K562 (cell line): ENCODE data around the gene NDUFB8. TPM values are rescaled to one million over a fixed set of nuclear protein-coding genes. Genes with fewer than 3 reads are reported as not detected.

Experiments
- CREBBP ChIP-seq: IDR thresholded peaks from one replicate; pipeline ENCODE4 v1.6.1; 2012; ENCODE audit warnings: low read depth, mild to moderate bottlenecking, control low read depth, inconsistent platforms, low read length
- EP300 ChIP-seq: IDR thresholded peaks from 2 replicates; pipeline ENCODE4 v1.6.1; 2012; ENCODE audit warnings: low read length, improper control_type of control experiment
- ETV1 ChIP-seq: fragments of 450-650 bp; conservative IDR thresholded peaks from 2 replicates; pipeline ENCODE4 v1.6.1; 2016; ENCODE audit warnings: missing genetic modification characterization, control low read depth, low read depth, missing compliant biosample characterization
- HCFC1 ChIP-seq: IDR thresholded peaks from 2 replicates; pipeline ENCODE4 v1.6.1; 2012; ENCODE audit warnings: low read depth, low read length, improper control_type of control experiment
- HEY1 ChIP-seq: fragments of 250-450 bp; sonication (Bioruptor Pico); IDR thresholded peaks from 2 replicates; pipeline ENCODE4 v1.5.0; 2020; ENCODE audit warnings: mild to moderate bottlenecking, moderate library complexity, borderline replicate concordance
- HLTF ChIP-seq: fragments of 450-650 bp; IDR thresholded peaks from 2 replicates; pipeline ENCODE4 v1.6.1; 2016
- MCM3 ChIP-seq: fragments of 450-650 bp; IDR thresholded peaks from 2 replicates; pipeline ENCODE4 v1.6.1; 2016
- PRPF4 ChIP-seq: fragments of 200-400 bp; formaldehyde crosslinking; IDR thresholded peaks from one replicate; pipeline ENCODE4 v1.6.1; 2017; ENCODE audit warnings: low read length, low read depth, mild to moderate bottlenecking; ENCODE audit not compliant: insufficient read depth, poor library complexity, severe bottlenecking
- RAD51 ChIP-seq: fragments of 450-650 bp; IDR thresholded peaks from 2 replicates; pipeline ENCODE4 v1.7.1; 2016; ENCODE audit warnings: low read depth, mild to moderate bottlenecking, borderline replicate concordance
- RB1 ChIP-seq: fragments of 450-650 bp; IDR thresholded peaks from 2 replicates; pipeline ENCODE4 v1.6.1; 2017; ENCODE audit warnings: low read depth, mild to moderate bottlenecking
- SAFB ChIP-seq: fragments of 200-400 bp; formaldehyde crosslinking; IDR thresholded peaks from 2 replicates; pipeline ENCODE4 v1.6.1; 2017; ENCODE audit warnings: low read depth, low read length, borderline replicate concordance
- SOX6 ChIP-seq: fragments of 450-650 bp; IDR thresholded peaks from 2 replicates; pipeline ENCODE4 v1.6.1; 2014; ENCODE audit warnings: mild to moderate bottlenecking
- ZFPM2 ChIP-seq: fragments of 250-450 bp; sonication (Bioruptor Pico); IDR thresholded peaks from 2 replicates; pipeline ENCODE4 v1.5.1; 2022; ENCODE audit warnings: mild to moderate bottlenecking
- ZNF431 ChIP-seq: sonication (generic); formaldehyde crosslinking; IDR thresholded peaks from 2 replicates; pipeline ENCODE4 v1.8.0; 2022; ENCODE audit warnings: mild to moderate bottlenecking, missing genetic modification reagents
- ZNF668 ChIP-seq: fragments of 250-450 bp; sonication (Bioruptor Pico); IDR thresholded peaks from 2 replicates; pipeline ENCODE4 v1.8.0; 2022; ENCODE audit warnings: mild to moderate bottlenecking, inconsistent platforms
- ZNF778 ChIP-seq: fragments of 450-650 bp; formaldehyde crosslinking; IDR thresholded peaks from 2 replicates; pipeline ENCODE4 v1.4.0; 2020; ENCODE audit warnings: mild to moderate bottlenecking, moderate library complexity
- polyA plus RNA-seq, 8 experiments: library from polyadenylated mRNA; depleted of rRNA in 4 of 8; stranded (reverse) in 5 of 8; unstranded in 3 of 8; fragments of >200 nt; fragmentation: Nextera tagmentation in 2 of 8; fragmentation: Illumina TruSeq in 1 of 8; extraction: Ambion mirVana in 2 of 8; extraction: Trizol in 1 of 8; gene quantifications; 2 replicates each; pipeline versions ENCODE4 v1.2.1 to v1.2.3, GENCODE V29; 2011 to 2014; ENCODE audit warnings: inconsistent platforms in 1 of 8, missing spikeins in 1 of 8
- total RNA-seq, 7 experiments: library from RNA; depleted of rRNA in 6 of 7; stranded (reverse); fragments of >200 nt in 6 of 7; fragmentation: Illumina TruSeq in 2 of 7; extraction: Trizol in 2 of 7; gene quantifications; 2 replicates each; pipeline versions ENCODE4 v1.2.1 to v1.2.3, GENCODE V29; 2011 to 2021; ENCODE audit warnings: low replicate concordance in 1 of 7
- TF ChIP-seq, protein P1 (sequence below): sonication (generic); formaldehyde crosslinking; IDR thresholded peaks from 2 replicates; pipeline ENCODE4 v1.8.0; 2022; ENCODE audit warnings: mild to moderate bottlenecking, missing genetic modification reagents
- TF ChIP-seq, protein P2 (sequence below): fragments of 450-650 bp; IDR thresholded peaks from 2 replicates; pipeline ENCODE4 v1.6.1; 2016; ENCODE audit warnings: borderline replicate concordance
- TF ChIP-seq, protein P3 (sequence below), 2 experiments: fragments of 450-650 bp in 1 of 2; sonication (generic) in 1 of 2; formaldehyde crosslinking; conservative IDR thresholded peaks; 2 replicates each; pipeline versions ENCODE4 v1.4.0 to v1.8.1; 2020 to 2022; ENCODE audit warnings: mild to moderate bottlenecking in 1 of 2, missing genetic modification reagents in 1 of 2
- TF ChIP-seq, protein P4 (sequence below): sonication (generic); formaldehyde crosslinking; IDR thresholded peaks from 2 replicates; pipeline ENCODE4 v1.8.0; 2023; ENCODE audit warnings: mild to moderate bottlenecking, missing genetic modification reagents
- TF ChIP-seq, protein P5 (sequence below), 2 experiments: fragments of 150-350 bp in 1 of 2; IDR thresholded peaks; 2 replicates each; pipeline ENCODE4 v1.6.1; 2012 to 2016; ENCODE audit warnings: low read depth in 2 of 2, low read length in 2 of 2, mild to moderate bottlenecking in 1 of 2, moderate library complexity in 1 of 2

The NDUFB8 gene
- total and polyA plus RNA-seq, 9 of the 15 experiments (the other 6 are each of a cell fraction or from before 2014, with no cell fraction given), result 131 to 360 (median 199) TPM

DNA sequence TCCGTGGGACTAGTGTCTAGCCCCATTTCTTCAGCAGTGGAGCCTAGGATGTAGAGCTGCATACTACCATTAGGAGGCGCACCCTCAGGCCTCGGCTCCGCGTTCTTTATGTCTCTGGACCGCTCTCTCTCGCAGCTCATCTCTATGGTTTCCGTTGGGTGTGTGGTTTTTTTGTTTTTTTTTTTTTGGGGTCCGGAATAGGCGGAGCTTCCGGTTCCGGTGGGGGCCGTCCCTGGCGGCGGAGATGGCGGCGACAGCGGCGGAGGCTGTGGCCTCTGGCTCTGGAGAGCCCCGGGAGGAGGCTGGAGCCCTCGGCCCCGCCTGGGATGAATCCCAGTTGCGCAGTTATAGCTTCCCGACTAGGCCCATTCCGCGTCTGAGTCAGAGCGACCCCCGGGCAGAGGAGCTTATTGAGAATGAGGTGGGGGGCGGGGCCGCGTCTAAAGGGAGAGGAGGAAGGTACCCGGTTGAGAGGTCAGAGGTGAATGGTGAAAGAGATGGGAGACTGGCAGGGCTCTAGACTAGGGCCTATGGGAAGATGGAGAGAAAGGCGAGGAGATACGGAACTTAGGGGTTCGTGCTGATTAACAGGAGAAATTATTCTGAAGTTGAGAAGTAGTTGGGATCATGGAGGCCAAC lies 6.2 kb upstream of the NDUFB8 start, which contains the start of gene HIF1AN (continued):
- no peak for TF ChIP-seq CREBBP
- no peak for TF ChIP-seq RAD51
- TF ChIP-seq PRPF4, result no peak
- TF ChIP-seq, protein P1, sequence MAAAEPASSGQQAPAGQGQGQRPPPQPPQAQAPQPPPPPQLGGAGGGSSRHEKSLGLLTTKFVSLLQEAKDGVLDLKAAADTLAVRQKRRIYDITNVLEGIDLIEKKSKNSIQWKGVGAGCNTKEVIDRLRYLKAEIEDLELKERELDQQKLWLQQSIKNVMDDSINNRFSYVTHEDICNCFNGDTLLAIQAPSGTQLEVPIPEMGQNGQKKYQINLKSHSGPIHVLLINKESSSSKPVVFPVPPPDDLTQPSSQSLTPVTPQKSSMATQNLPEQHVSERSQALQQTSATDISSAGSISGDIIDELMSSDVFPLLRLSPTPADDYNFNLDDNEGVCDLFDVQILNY, result no peak
- TF ChIP-seq, protein P2, sequence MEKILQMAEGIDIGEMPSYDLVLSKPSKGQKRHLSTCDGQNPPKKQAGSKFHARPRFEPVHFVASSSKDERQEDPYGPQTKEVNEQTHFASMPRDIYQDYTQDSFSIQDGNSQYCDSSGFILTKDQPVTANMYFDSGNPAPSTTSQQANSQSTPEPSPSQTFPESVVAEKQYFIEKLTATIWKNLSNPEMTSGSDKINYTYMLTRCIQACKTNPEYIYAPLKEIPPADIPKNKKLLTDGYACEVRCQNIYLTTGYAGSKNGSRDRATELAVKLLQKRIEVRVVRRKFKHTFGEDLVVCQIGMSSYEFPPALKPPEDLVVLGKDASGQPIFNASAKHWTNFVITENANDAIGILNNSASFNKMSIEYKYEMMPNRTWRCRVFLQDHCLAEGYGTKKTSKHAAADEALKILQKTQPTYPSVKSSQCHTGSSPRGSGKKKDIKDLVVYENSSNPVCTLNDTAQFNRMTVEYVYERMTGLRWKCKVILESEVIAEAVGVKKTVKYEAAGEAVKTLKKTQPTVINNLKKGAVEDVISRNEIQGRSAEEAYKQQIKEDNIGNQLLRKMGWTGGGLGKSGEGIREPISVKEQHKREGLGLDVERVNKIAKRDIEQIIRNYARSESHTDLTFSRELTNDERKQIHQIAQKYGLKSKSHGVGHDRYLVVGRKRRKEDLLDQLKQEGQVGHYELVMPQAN, result peak; percentile 46; the same call in 1 of the 2 replicates
- TF ChIP-seq MCM3, result no peak
- no peak for TF ChIP-seq ZNF431 (CRISPR knock-in tag)
- TF ChIP-seq ZNF778 (CRISPR knock-in tag), result no peak
- TF ChIP-seq RB1, result no peak
- no peak for TF ChIP-seq ZFPM2
- TF ChIP-seq SAFB, result no peak
- TF ChIP-seq HEY1 (CRISPR knock-in tag), result no peak
- peak; percentile 38; the same call in 1 of the 2 replicates for TF ChIP-seq SOX6
- TF ChIP-seq EP300, result peak; percentile 37
- TF ChIP-seq, protein P3, sequence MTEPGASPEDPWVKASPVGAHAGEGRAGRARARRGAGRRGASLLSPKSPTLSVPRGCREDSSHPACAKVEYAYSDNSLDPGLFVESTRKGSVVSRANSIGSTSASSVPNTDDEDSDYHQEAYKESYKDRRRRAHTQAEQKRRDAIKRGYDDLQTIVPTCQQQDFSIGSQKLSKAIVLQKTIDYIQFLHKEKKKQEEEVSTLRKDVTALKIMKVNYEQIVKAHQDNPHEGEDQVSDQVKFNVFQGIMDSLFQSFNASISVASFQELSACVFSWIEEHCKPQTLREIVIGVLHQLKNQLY (CRISPR knock-in tag; conservative IDR thresholded peaks at IDR 0.05), result no peak
- peak; percentile 61 for TF ChIP-seq HCFC1
- peak; percentile 84 for TF ChIP-seq ETV1 (tag)
- TF ChIP-seq HLTF, result no peak
- TF ChIP-seq, protein P4, sequence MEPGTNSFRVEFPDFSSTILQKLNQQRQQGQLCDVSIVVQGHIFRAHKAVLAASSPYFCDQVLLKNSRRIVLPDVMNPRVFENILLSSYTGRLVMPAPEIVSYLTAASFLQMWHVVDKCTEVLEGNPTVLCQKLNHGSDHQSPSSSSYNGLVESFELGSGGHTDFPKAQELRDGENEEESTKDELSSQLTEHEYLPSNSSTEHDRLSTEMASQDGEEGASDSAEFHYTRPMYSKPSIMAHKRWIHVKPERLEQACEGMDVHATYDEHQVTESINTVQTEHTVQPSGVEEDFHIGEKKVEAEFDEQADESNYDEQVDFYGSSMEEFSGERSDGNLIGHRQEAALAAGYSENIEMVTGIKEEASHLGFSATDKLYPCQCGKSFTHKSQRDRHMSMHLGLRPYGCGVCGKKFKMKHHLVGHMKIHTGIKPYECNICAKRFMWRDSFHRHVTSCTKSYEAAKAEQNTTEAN (CRISPR knock-in tag), result no peak
- TF ChIP-seq, protein P5, sequence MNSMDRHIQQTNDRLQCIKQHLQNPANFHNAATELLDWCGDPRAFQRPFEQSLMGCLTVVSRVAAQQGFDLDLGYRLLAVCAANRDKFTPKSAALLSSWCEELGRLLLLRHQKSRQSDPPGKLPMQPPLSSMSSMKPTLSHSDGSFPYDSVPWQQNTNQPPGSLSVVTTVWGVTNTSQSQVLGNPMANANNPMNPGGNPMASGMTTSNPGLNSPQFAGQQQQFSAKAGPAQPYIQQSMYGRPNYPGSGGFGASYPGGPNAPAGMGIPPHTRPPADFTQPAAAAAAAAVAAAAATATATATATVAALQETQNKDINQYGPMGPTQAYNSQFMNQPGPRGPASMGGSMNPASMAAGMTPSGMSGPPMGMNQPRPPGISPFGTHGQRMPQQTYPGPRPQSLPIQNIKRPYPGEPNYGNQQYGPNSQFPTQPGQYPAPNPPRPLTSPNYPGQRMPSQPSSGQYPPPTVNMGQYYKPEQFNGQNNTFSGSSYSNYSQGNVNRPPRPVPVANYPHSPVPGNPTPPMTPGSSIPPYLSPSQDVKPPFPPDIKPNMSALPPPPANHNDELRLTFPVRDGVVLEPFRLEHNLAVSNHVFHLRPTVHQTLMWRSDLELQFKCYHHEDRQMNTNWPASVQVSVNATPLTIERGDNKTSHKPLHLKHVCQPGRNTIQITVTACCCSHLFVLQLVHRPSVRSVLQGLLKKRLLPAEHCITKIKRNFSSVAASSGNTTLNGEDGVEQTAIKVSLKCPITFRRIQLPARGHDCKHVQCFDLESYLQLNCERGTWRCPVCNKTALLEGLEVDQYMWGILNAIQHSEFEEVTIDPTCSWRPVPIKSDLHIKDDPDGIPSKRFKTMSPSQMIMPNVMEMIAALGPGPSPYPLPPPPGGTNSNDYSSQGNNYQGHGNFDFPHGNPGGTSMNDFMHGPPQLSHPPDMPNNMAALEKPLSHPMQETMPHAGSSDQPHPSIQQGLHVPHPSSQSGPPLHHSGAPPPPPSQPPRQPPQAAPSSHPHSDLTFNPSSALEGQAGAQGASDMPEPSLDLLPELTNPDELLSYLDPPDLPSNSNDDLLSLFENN (IDR thresholded peaks at IDR 0.05; ENCODE audit: low read depth in 2 of 2, low read length in 2 of 2), result no peak
- TF ChIP-seq ZNF668, result no peak
